Measurements from ENCODE around the gene SNAP25.

Gene SNAP25

GRCh38 chr20:10276878-10277580 is 58.4 kb downstream of the SNAP25 start:
- H3K4me3 ChIP-seq (ENCODE audit: low read length), result no peak overlapping the region
- TF ChIP-seq CTCF (conservative IDR thresholded peaks at IDR 0.05; ENCODE audit: low read depth, low read length), result no peak
- DNase-seq (ENCODE audit: low read depth), result no peak

GRCh38 chr20:10277616-10278015 is 59.0 kb downstream of the SNAP25 start:
- no peak for DNase-seq (ENCODE audit: low read depth)
- TF ChIP-seq CTCF (conservative IDR thresholded peaks at IDR 0.05; ENCODE audit: low read depth, low read length), result no peak
- no peak overlapping the region for H3K4me3 ChIP-seq (ENCODE audit: low read length)

- no peak for TF ChIP-seq CTCF (conservative IDR thresholded peaks at IDR 0.05; ENCODE audit: low read depth, low read length)
- DNase-seq (ENCODE audit: low read depth), result no peak
Observed at GRCh38 chr20:10278412-10278811, 59.8 kb downstream of the SNAP25 start.

GRCh38 chr20:10280018-10280908 is 61.6 kb downstream of the SNAP25 start:
- no peak for TF ChIP-seq CTCF (conservative IDR thresholded peaks at IDR 0.05; ENCODE audit: low read depth, low read length)
- DNase-seq (ENCODE audit: low read depth), result no peak
- no peak overlapping the region for H3K4me3 ChIP-seq (ENCODE audit: low read length)

More at GRCh38 chr20:10278412-10278811, 59.8 kb downstream of the SNAP25 start:
- no peak overlapping the region for H3K4me3 ChIP-seq (ENCODE audit: low read length)

- H3K4me3 ChIP-seq (ENCODE audit: low read length), result no peak overlapping the region
- DNase-seq (ENCODE audit: low read depth), result no peak
- no peak for TF ChIP-seq CTCF (conservative IDR thresholded peaks at IDR 0.05; ENCODE audit: low read depth, low read length)
Observed at GRCh38 chr20:10281911-10282310, 63.3 kb downstream of the SNAP25 start.

- DNase-seq (ENCODE audit: low read depth), result no peak
Observed at GRCh38 chr20:10282979-10283456, 64.4 kb downstream of the SNAP25 start.

More at GRCh38 chr20:10282979-10283456, 64.4 kb downstream of the SNAP25 start:
- H3K4me3 ChIP-seq (ENCODE audit: low read length), result no peak overlapping the region
- no peak for TF ChIP-seq CTCF (conservative IDR thresholded peaks at IDR 0.05; ENCODE audit: low read depth, low read length)
